Liver (tissue), 9 donors: ENCODE results near the gene IGF1. TPM values are rescaled to one million over a fixed set of nuclear protein-coding genes. Genes with fewer than 3 reads are reported as not detected.

Experiments used
- DNase-seq: peaks from one replicate; pipeline ENCODE4 v3.0.0-alpha.2; 2017; ENCODE audit warnings: low spot score
- H3K27ac ChIP-seq, 2 donors: one replicate each; pipeline ENCODE4 v1.7.0; 2013; ENCODE audit warnings: inconsistent platforms in 2 of 2, low read length in 2 of 2, control low read depth in 1 of 2, low read depth in 1 of 2, mild to moderate bottlenecking in 1 of 2
- H3K27me3 ChIP-seq, 4 donors: one replicate each; pipeline versions ENCODE4 v1.6.1 to v1.7.0; 2013; ENCODE audit warnings: low read length in 3 of 4, inconsistent platforms in 1 of 4, mild to moderate bottlenecking in 1 of 4, moderate library complexity in 1 of 4; ENCODE audit not compliant: control insufficient read depth in 4 of 4, insufficient read depth in 4 of 4
- H3K36me3 ChIP-seq, 4 donors: one replicate each; pipeline versions ENCODE4 v1.6.1 to v1.7.0; 2013; ENCODE audit warnings: low read length in 3 of 4, mild to moderate bottlenecking in 3 of 4, low read depth in 1 of 4, moderate library complexity in 1 of 4; ENCODE audit not compliant: control insufficient read depth in 4 of 4, insufficient read depth in 3 of 4
- H3K4me1 ChIP-seq, 4 donors: one replicate each; pipeline versions ENCODE4 v1.6.1 to v1.7.0; 2013; ENCODE audit warnings: low read length in 3 of 4, mild to moderate bottlenecking in 3 of 4, moderate library complexity in 1 of 4; ENCODE audit not compliant: control insufficient read depth in 4 of 4, insufficient read depth in 4 of 4
- H3K4me3 ChIP-seq, 3 donors: one replicate each; pipeline versions ENCODE4 v1.6.1 to v1.7.0; 2013; ENCODE audit warnings: low read length in 3 of 3, control low read depth in 1 of 3, low read depth in 1 of 3, mild to moderate bottlenecking in 1 of 3
- H3K9ac ChIP-seq, 2 donors: one replicate each; pipeline ENCODE4 v1.7.0; 2013; ENCODE audit warnings: low read length in 2 of 2, mild to moderate bottlenecking in 2 of 2, moderate library complexity in 2 of 2, control low read depth in 1 of 2, low read depth in 1 of 2
- H3K9me3 ChIP-seq, 4 donors: one replicate each; pipeline versions ENCODE4 v1.6.1 to v1.7.0; 2013; ENCODE audit warnings: low read length in 3 of 4; ENCODE audit not compliant: control insufficient read depth in 4 of 4
- ATF3 ChIP-seq: IDR thresholded peaks from 2 replicates; pipeline ENCODE4 v1.6.1; 2016; ENCODE audit warnings: antibody characterized with exemption
- EGR1 ChIP-seq, 2 donors: IDR thresholded peaks; 2 replicates each; pipeline ENCODE4 v1.6.1; 2016 to 2018; ENCODE audit warnings: antibody characterized with exemption in 2 of 2, low read depth in 2 of 2
- FOXA1 ChIP-seq: IDR thresholded peaks from 2 replicates; pipeline ENCODE4 v1.6.1; 2016; ENCODE audit warnings: antibody characterized with exemption
- FOXA2 ChIP-seq: IDR thresholded peaks from 2 replicates; pipeline ENCODE4 v1.6.1; 2016; ENCODE audit warnings: antibody characterized with exemption
- GABPA ChIP-seq, 2 donors: IDR thresholded peaks in 1 of 2; conservative IDR thresholded peaks in 1 of 2; 2 replicates each; pipeline ENCODE4 v1.6.1; 2016; ENCODE audit warnings: antibody characterized with exemption in 2 of 2, mild to moderate bottlenecking in 1 of 2, moderate library complexity in 1 of 2
- HNF4A ChIP-seq, 2 donors: conservative IDR thresholded peaks; 2 replicates each; pipeline ENCODE4 v1.6.1; 2016; ENCODE audit warnings: antibody characterized with exemption in 2 of 2, mild to moderate bottlenecking in 2 of 2
- JUND ChIP-seq, 2 donors: IDR thresholded peaks; 2 replicates each; pipeline ENCODE4 v1.6.1; 2016; ENCODE audit warnings: antibody characterized with exemption in 2 of 2
- MAX ChIP-seq: IDR thresholded peaks from 2 replicates; pipeline ENCODE4 v1.6.1; 2016; ENCODE audit warnings: antibody characterized with exemption
- NR2F2 ChIP-seq: IDR thresholded peaks from 2 replicates; pipeline ENCODE4 v1.6.1; 2016; ENCODE audit warnings: antibody characterized with exemption
- RAD21 ChIP-seq, 2 donors: IDR thresholded peaks; 2 replicates each; pipeline ENCODE4 v1.6.1; 2016; ENCODE audit warnings: antibody characterized with exemption in 2 of 2, mild to moderate bottlenecking in 2 of 2
- REST ChIP-seq: IDR thresholded peaks from 2 replicates; pipeline ENCODE4 v1.6.1; 2016; ENCODE audit warnings: antibody characterized with exemption, mild to moderate bottlenecking
- SP1 ChIP-seq: IDR thresholded peaks from 2 replicates; pipeline ENCODE4 v1.6.1; 2018; ENCODE audit warnings: antibody characterized with exemption, mild to moderate bottlenecking
- YY1 ChIP-seq: IDR thresholded peaks from 2 replicates; pipeline ENCODE4 v1.6.1; 2016; ENCODE audit warnings: antibody characterized with exemption, mild to moderate bottlenecking
- ZBTB33 ChIP-seq: IDR thresholded peaks from 2 replicates; pipeline ENCODE4 v1.6.1; 2016; ENCODE audit warnings: antibody characterized with exemption
- WGBS: extraction: QIAGEN DNeasy Blood & Tissue Kit; methylation state at CpG from one replicate; pipeline ENCODE4 v1.1.7; 2013; 5-methylcytosine and 5-hydroxymethylcytosine counted together
- polyA plus RNA-seq, 2 donors: library from polyadenylated mRNA; stranded (reverse) in 1 of 2; unstranded in 1 of 2; fragments of 200-250 nt in 1 of 2; fragments of >200 nt in 1 of 2; fragmentation: Nextera tagmentation in 1 of 2; extraction: Ambion mirVana in 1 of 2; gene quantifications; one replicate each; pipeline versions ENCODE4 v1.2.1 to v1.2.3, GENCODE V29; 2013 to 2015
- total RNA-seq, 2 donors: library from RNA; depleted of rRNA; stranded (reverse); fragments of >200 nt; gene quantifications; one replicate each; pipeline ENCODE4 v1.2.3, GENCODE V29; 2014
- donor health status: healthy.
- donor health status: healthy.
- donor health status: healthy.
- donor health status: healthy.
- donor health status: healthy.

IGF1 gene
- total and polyA plus RNA-seq, 4 donors, result 0.61 to 118 (median 33.3) TPM

- TF ChIP-seq RAD21 (IDR thresholded peaks at IDR 0.05) (peak; percentile 90 to 91), ZBTB33 (no peak), HNF4A (conservative IDR thresholded peaks at IDR 0.05) (no peak), MAX (peak; percentile 4), NR2F2 (peak; percentile 15), FOXA2 (no peak)
These were observed 4.1 kb upstream of the IGF1 start (continued) for GRCh38 chr12:102484428-102484958.

- peak overlapping the region in 1 of 2 donors; percentile 46 for H3K27ac ChIP-seq
- H3K27me3 ChIP-seq, result no peaks in the 10 kb centered on the region
- peaks cover 5 to 37% (median 20%) of the 10 kb centered on the region in 4 donors for H3K4me1 ChIP-seq
- peak overlapping the region in 1 of 2 donors; percentile 74 for H3K9ac ChIP-seq
- TF ChIP-seq ATF3 (no peak), REST (no peak), MAX (peak; percentile 11)
- 46% methylated on average over 3 of the region's 3 CpGs for WGBS
- peak overlapping the region; percentile 16 to 51 (median 44) for H3K4me3 ChIP-seq
- no peak for DNase-seq
- no peaks in the 10 kb centered on the region for H3K36me3 ChIP-seq
- peaks cover 0 to 6% (median 0%) of the 10 kb centered on the region in 4 donors for H3K9me3 ChIP-seq
These were observed 3.7 kb upstream of the IGF1 start for GRCh38 chr12:102484017-102484416.

GRCh38 chr12:102483466-102483865 is 3.1 kb upstream of the IGF1 start:
- no peaks in the 10 kb centered on the region for H3K27me3 ChIP-seq
- H3K4me3 ChIP-seq, result no peak overlapping the region
- H3K36me3 ChIP-seq, result no peaks in the 10 kb centered on the region
- H3K27ac ChIP-seq, result no peak overlapping the region
- TF ChIP-seq NR2F2, result no peak
- TF ChIP-seq SP1, result no peak
- no peak for TF ChIP-seq EGR1 (IDR thresholded peaks at IDR 0.05; ENCODE audit: low read depth in 2 of 2)
- no peak for TF ChIP-seq FOXA1
- no peak for TF ChIP-seq FOXA2
- no peak for TF ChIP-seq RAD21 (IDR thresholded peaks at IDR 0.05)
- TF ChIP-seq HNF4A (conservative IDR thresholded peaks at IDR 0.05), result no peak
- no peak for TF ChIP-seq GABPA (IDR thresholded peaks at IDR 0.05 in 1 of 2, conservative IDR thresholded peaks at IDR 0.05 in 1 of 2)
- no peak for TF ChIP-seq ATF3
- TF ChIP-seq JUND (IDR thresholded peaks at IDR 0.05), result no peak
- TF ChIP-seq YY1, result no peak
- no peak for TF ChIP-seq MAX
- WGBS, result 89% methylated on average over 2 of the region's 2 CpGs
- peaks cover 5 to 40% (median 21%) of the 10 kb centered on the region in 4 donors for H3K4me1 ChIP-seq
- peaks cover 0 to 6% (median 0%) of the 10 kb centered on the region in 4 donors for H3K9me3 ChIP-seq
- DNase-seq, result no peak
- no peak overlapping the region for H3K9ac ChIP-seq
